ENCODE data around the gene PAX6. TPM values are rescaled to one million over a fixed set of nuclear protein-coding genes. Genes with fewer than 3 reads are reported as not detected.

The PAX6 gene
- total and polyA plus RNA-seq, 9 of the 15 experiments (the other 6 are each of a cell fraction or from before 2014, with no cell fraction given): 1.5 to 10.9 (median 5.3) TPM

GRCh38 chr11:31809857-31810778 lies 1.0 kb downstream of the PAX6 start:
- no peaks in the 10 kb centered on the region for H3K9me1 ChIP-seq (ENCODE audit: control insufficient read depth, insufficient read depth, low read length)
- peaks cover 10 to 51% of the 10 kb centered on the region in 2 experiments; a peak in 4 of 5 replicates for H3K27me3 ChIP-seq (ENCODE audit: control insufficient read depth in 2 of 2, insufficient read depth in 2 of 2, low read length in 2 of 2)
- peak overlapping the region in 1 of 2 experiments; percentile 87; a peak in 2 of 4 replicates for H3K9ac ChIP-seq (ENCODE audit: insufficient read depth in 1 of 2, low read depth in 2 of 2, low read length in 2 of 2)
- H2AFZ ChIP-seq (ENCODE audit: low read depth, low read length): peak overlapping the region; percentile 71
- CTCF ChIA-PET (ENCODE audit: low intra/inter-chr PET ratio): no interaction called here
- DNase-seq (ENCODE audit: extremely low read depth in 1 of 4, low spot score in 3 of 4) (peak in 3 of 4 experiments; percentile 21 to 27 (median 26)), ATAC-seq (peak; percentile 52), FAIRE-seq (no peak)
- H3K27ac ChIP-seq (ENCODE audit: extremely low read depth, low read depth, low read length): peak overlapping the region; percentile 30; the same call in 1 of the 3 replicates
- no TSS peak for BruUV-seq (replicated peaks)
- intact Hi-C loops (cut with micrococcal nuclease) (loop anchor here (5.0 to 10.0 kb wide), 2 partner anchors 168 to 305 kb away; partner anchors contain the start of genes ELP4 and IMMP1L), in situ Hi-C loops (cut with MboI) (no loop called here)
- peak overlapping the region; percentile 69 for H3K4me2 ChIP-seq (ENCODE audit: insufficient read depth, low read length)
- H3K9me3 ChIP-seq (replicated peaks; ENCODE audit: control insufficient read depth, insufficient read depth, low read depth, low read length): no peaks in the 10 kb centered on the region
- WGBS (ENCODE audit: insufficient coverage, low coverage, missing lambda C conversion rate): 8% methylated on average over 40 of the region's 91 CpGs
- H3K36me3 ChIP-seq (ENCODE audit: control insufficient read depth, insufficient read depth, low read length): no peaks in the 10 kb centered on the region
- H3K4me3 ChIP-seq: peak overlapping the region; percentile 43
- no peaks in the 10 kb centered on the region; the same call in 1 of the 2 replicates for H4K20me1 ChIP-seq (replicated peaks; ENCODE audit: control insufficient read depth, insufficient read depth, low read length)
- POLR2A ChIA-PET: interaction anchor here (0.5 to 0.9 kb wide), 3 partner anchors 14 to 47 kb away, joined by 3 read pairs; no protein-coding TSS in a partner anchor
- H3K4me1 ChIP-seq (replicated peaks in 1 of 2; ENCODE audit: control insufficient read depth in 2 of 2, insufficient read depth in 2 of 2, low read length in 2 of 2): peaks cover 4 to 42% of the 10 kb centered on the region in 2 experiments; a peak in 4 of 5 replicates
- no peaks in the 10 kb centered on the region for H3K79me2 ChIP-seq (ENCODE audit: control insufficient read depth, insufficient read depth, low read length)
- TF ChIP-seq CEBPG (CRISPR knock-in tag; IDR thresholded peaks at IDR 0.05) (0 out of 2 replicates have a peak, but pooled peaks have one; percentile 24), CEBPG (tag; conservative IDR thresholded peaks at IDR 0.05 in 1 of 2, IDR thresholded peaks at IDR 0.05 in 1 of 2) (no peak), MAX (CRISPR knock-in tag; IDR thresholded peaks at IDR 0.05) (peak; percentile 34; the same call in 1 of the 2 replicates), KLF16 (IDR thresholded peaks at IDR 0.05) (no peak), TEAD1 (CRISPR knock-in tag; IDR thresholded peaks at IDR 0.05) (peak in 1 of 2 experiments; percentile 57; a peak in 1 of 4 replicates), FOXP1 (CRISPR knock-in tag; IDR thresholded peaks at IDR 0.05) (peak; percentile 61; the same call in 1 of the 2 replicates), FOXA3 (CRISPR knock-in tag; conservative IDR thresholded peaks at IDR 0.05 in 1 of 2, IDR thresholded peaks at IDR 0.05 in 1 of 2) (0 out of 4 replicates have a peak, but pooled peaks of 1 of the 2 experiments have one; percentile 46), PCBP1 (IDR thresholded peaks at IDR 0.05; ENCODE audit: low read depth, low read length, poor library complexity, severe bottlenecking) (peak; percentile 46), POLR2G (IDR thresholded peaks at IDR 0.05; ENCODE audit: low read depth, low read length) (peak; percentile 53; the same call in 1 of the 2 replicates), POLR2A (conservative IDR thresholded peaks at IDR 0.05) (no peak), NRF1 (conservative IDR thresholded peaks at IDR 0.05 in 1 of 2, IDR thresholded peaks at IDR 0.05 in 1 of 2) (peak in 1 of 2 experiments; percentile 10; a peak in 2 of 4 replicates), ZNF57 (CRISPR knock-in tag; IDR thresholded peaks at IDR 0.05) (no peak), GTF2E2 (tag; IDR thresholded peaks at IDR 0.05) (0 out of 2 replicates have a peak, but pooled peaks have one; percentile 46), L3MBTL2 (IDR thresholded peaks at IDR 0.05) (peak; percentile 18; the same call in 1 of the 2 replicates), CTBP1 (IDR thresholded peaks at IDR 0.05; ENCODE audit: borderline replicate concordance) (peak; percentile 56), ZNF146 (CRISPR knock-in tag; IDR thresholded peaks at IDR 0.05; ENCODE audit: unreplicated experiment) (no peak), TGIF2 (CRISPR knock-in tag; IDR thresholded peaks at IDR 0.05) (0 out of 2 replicates have a peak, but pooled peaks have one; percentile 23), TBL1XR1 (IDR thresholded peaks at IDR 0.05; ENCODE audit: low read length in 2 of 2) (no peak), RBBP5 (IDR thresholded peaks at IDR 0.05; ENCODE audit: borderline replicate concordance, insufficient read depth, low read length, poor library complexity, severe bottlenecking) (peak; percentile 60), ZFX (CRISPR knock-in tag; IDR thresholded peaks at IDR 0.05) (peak; percentile 75), KDM5B (IDR thresholded peaks at IDR 0.05; ENCODE audit: insufficient replicate concordance, low read depth, low read length) (peak; percentile 47), RB1 (IDR thresholded peaks at IDR 0.05; ENCODE audit: low read depth) (peak; percentile 45; the same call in 1 of the 2 replicates)

Measured in K562 (cell line).